IgD-negative memory B cell (primary cell): ENCODE results near the gene HAND2. TPM values are rescaled to one million over a fixed set of nuclear protein-coding genes. Genes with fewer than 3 reads are reported as not detected.
A peak's percentile ranks its signal among the peaks of the same experiment; 100 is the strongest.

Experiments
- H3K27ac Mint-ChIP-seq, 3 donors: one replicate each; pipeline ENCODE4 v1.8.0; 2020 to 2022; ENCODE audit warnings: mild to moderate bottlenecking in 3 of 3, mixed read lengths in 3 of 3, moderate library complexity in 1 of 3
- H3K27me3 Mint-ChIP-seq: one replicate; pipeline ENCODE4 v1.8.0; 2021; ENCODE audit warnings: mixed read lengths
- H3K36me3 Mint-ChIP-seq: one replicate; pipeline ENCODE4 v1.8.0; 2020; ENCODE audit warnings: mild to moderate bottlenecking, mixed read lengths
- H3K4me1 Mint-ChIP-seq, 3 donors: one replicate each; pipeline ENCODE4 v1.8.0; 2020 to 2022; ENCODE audit warnings: mixed read lengths in 3 of 3, mild to moderate bottlenecking in 1 of 3
- H3K4me3 Mint-ChIP-seq, 4 donors: one replicate each; pipeline ENCODE4 v1.8.0; 2020 to 2022; ENCODE audit warnings: mild to moderate bottlenecking in 4 of 4, mixed read lengths in 4 of 4, moderate library complexity in 3 of 4
- H3K9me3 Mint-ChIP-seq, 3 donors: one replicate each; pipeline ENCODE4 v1.8.0; 2020 to 2021; ENCODE audit warnings: mixed read lengths in 3 of 3, mild to moderate bottlenecking in 1 of 3
- polyA plus RNA-seq: library from polyadenylated mRNA; unstranded; fragments of 300-500 nt; fragmentation: Illumina TruSeq; gene quantifications from one replicate; pipeline ENCODE4 v1.2.3, GENCODE V29; 2021

HAND2 gene
- polyA plus RNA-seq, 1 donor from 2014 or later, result not detected

DNA sequence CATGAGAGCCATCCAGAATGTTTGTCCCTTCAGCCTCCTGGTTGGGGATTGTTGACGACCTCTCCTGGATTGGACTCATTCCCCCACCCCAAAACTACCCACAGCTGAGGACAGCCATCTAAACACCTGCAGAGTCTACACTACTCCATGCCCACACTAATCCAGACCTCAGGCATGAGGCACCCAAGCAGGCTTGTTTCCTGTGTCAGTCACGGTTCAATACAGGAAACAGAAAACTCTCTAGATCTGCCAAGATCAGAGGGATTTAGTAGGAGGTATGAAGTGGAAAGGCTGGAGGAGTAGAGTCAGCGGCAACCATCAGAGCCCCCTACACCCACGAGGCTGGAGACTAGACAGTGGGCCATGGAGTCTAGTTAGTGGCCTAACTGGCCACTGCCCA, 37.7 kb downstream of the HAND2 start:
- Mint-ChIP-seq H3K9me3 (no peaks in the 10 kb centered on the region), H3K27ac (no peak overlapping the region)

DNA sequence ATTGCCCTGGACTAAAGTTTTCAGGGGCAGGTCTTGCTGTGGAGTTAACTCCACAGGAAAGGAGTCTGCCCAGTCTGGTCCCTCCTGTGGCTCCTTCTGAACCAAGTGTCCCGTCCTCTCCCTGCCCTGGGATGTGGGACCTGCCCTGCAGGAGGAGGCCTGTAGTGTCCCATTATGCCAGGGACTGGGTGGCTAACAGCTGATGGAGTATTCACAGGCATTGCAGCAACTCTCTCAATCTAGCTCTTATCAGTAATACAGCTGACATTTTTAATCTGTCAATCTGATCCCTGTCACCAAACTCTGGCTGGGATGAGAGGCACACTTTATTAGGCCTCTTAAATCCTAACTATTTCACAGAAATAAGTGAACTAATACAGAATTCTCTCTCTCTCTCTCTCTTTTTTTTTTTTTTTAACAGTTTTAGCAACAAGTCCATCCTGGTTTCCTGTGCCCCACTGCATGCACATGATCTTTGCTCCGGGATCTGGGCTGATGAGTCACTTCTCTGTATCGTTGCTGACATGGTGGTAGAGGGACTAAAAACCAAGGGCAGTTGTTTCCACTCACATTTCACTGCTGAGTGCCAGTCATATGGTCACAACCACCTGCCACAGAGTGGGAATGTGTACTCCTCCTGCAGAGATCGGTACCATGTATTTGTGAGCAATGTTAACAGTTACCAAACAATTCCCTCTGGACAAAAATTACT, 39.1 kb downstream of the HAND2 start:
- no peaks in the 10 kb centered on the region for H3K36me3 Mint-ChIP-seq
- H3K4me1 Mint-ChIP-seq, result peaks cover 9 to 12% (median 10%) of the 10 kb centered on the region in 3 donors
- peaks cover 7% of the 10 kb centered on the region for H3K27me3 Mint-ChIP-seq
- no peak overlapping the region for H3K27ac Mint-ChIP-seq
- H3K9me3 Mint-ChIP-seq, result no peaks in the 10 kb centered on the region
- H3K4me3 Mint-ChIP-seq, result no peak overlapping the region

More for the DNA sequence above, 37.7 kb downstream of the HAND2 start:
- no peaks in the 10 kb centered on the region for H3K36me3 Mint-ChIP-seq
- H3K4me3 Mint-ChIP-seq, result peak overlapping the region in 1 of 4 donors; percentile 59
- H3K4me1 Mint-ChIP-seq, result peaks cover 11 to 14% (median 13%) of the 10 kb centered on the region in 3 donors
- H3K27me3 Mint-ChIP-seq, result peaks cover 7% of the 10 kb centered on the region

DNA sequence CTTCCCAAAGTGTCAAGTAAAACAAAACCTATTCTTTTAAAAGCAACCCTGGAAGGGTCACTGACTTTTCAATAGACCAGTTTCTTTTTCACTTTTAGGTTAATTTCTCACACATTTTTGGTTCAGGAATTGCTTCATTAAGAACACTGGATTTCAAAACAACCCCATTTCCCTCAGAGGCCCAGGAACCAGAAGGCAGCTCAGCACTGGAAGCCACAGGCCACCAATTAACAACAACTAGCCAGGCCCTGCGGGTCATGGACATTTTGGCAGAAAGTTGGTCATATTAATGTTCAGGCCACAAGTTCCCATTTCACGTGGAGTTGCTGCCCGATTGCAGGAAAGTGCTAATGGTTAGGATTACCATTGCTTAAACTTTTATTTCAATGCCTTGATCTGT, 39.8 kb downstream of the HAND2 start:
- Mint-ChIP-seq H3K9me3 (no peaks in the 10 kb centered on the region), H3K27ac (no peak overlapping the region), H3K4me3 (no peak overlapping the region), H3K36me3 (no peaks in the 10 kb centered on the region), H3K27me3 (peaks cover 7% of the 10 kb centered on the region), H3K4me1 (peaks cover 9 to 10% (median 10%) of the 10 kb centered on the region in 3 donors)

DNA sequence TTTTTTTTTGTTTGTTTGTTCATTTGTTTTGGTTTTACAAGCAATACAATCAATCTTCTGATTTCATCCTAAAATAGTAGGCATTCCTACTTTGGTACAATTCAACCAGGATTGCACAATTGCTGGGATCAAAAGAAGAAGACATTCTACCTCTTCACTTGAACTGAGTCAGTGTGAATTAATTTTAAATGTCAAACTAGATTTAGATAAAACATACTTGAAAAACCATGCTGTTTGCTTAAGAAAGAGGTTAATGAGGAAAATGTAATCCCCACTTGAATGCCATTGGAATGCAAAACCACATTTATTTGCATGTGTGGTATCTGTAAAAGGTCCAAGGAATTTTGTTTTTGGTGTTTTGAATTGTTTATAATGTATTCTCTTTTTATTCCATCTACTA, 40.5 kb downstream of the HAND2 start:
- H3K27ac Mint-ChIP-seq, result no peak overlapping the region
- no peak overlapping the region for H3K4me3 Mint-ChIP-seq
- H3K9me3 Mint-ChIP-seq, result no peaks in the 10 kb centered on the region
- H3K4me1 Mint-ChIP-seq, result peaks cover 7 to 9% (median 7%) of the 10 kb centered on the region in 3 donors
- peaks cover 7% of the 10 kb centered on the region for H3K27me3 Mint-ChIP-seq
- H3K36me3 Mint-ChIP-seq, result no peaks in the 10 kb centered on the region

DNA sequence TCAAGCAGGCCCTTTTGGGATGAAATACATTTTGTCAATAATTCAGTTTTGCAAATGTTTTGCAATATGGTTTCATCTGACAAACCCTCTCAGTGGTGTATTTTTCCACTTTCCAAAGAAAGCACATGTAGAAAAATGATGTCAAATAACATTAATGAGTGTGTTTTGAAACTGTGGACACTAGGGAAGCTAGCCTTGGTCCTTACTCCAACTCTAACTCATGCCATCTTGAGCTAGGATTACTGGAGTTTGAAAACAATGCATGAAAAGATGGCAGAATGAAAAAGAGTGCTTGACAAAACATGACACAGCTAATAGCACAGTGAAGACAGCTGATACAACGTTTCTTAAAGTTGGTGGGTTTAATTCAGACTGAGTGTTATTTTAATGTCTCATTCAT, 41.4 kb downstream of the HAND2 start:
- H3K4me1 Mint-ChIP-seq, result peaks cover 0 to 2% (median 0%) of the 10 kb centered on the region in 3 donors

DNA sequence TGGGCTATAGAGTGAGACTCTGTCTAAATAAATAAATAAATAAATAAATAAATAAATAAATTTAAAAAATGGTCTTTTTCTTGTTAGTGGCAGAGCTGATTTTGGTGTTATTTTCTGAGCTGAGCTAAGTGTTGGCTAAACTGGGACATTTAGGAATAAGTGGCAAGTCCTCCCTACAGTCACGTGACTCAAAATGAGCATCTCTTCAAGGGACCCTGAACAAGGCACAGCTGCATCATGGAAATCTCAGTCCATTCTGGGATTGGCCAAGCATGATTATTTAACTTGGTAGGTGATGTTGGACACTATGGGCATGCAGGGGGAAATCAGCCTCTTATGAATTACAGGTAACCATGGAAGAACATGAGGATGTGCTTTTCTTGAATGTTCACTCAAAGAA, 42.0 kb downstream of the HAND2 start:
- H3K36me3 Mint-ChIP-seq, result no peaks in the 10 kb centered on the region
- H3K4me1 Mint-ChIP-seq, result peaks cover 0 to 2% (median 0%) of the 10 kb centered on the region in 3 donors
- H3K27ac Mint-ChIP-seq, result no peak overlapping the region
- peaks cover 2% of the 10 kb centered on the region for H3K27me3 Mint-ChIP-seq
- H3K4me3 Mint-ChIP-seq, result no peak overlapping the region
- H3K9me3 Mint-ChIP-seq, result no peaks in the 10 kb centered on the region

More for the DNA sequence above, 41.4 kb downstream of the HAND2 start:
- no peak overlapping the region for H3K4me3 Mint-ChIP-seq
- no peaks in the 10 kb centered on the region for H3K9me3 Mint-ChIP-seq
- no peak overlapping the region for H3K27ac Mint-ChIP-seq
- no peaks in the 10 kb centered on the region for H3K36me3 Mint-ChIP-seq
- peaks cover 2% of the 10 kb centered on the region for H3K27me3 Mint-ChIP-seq

DNA sequence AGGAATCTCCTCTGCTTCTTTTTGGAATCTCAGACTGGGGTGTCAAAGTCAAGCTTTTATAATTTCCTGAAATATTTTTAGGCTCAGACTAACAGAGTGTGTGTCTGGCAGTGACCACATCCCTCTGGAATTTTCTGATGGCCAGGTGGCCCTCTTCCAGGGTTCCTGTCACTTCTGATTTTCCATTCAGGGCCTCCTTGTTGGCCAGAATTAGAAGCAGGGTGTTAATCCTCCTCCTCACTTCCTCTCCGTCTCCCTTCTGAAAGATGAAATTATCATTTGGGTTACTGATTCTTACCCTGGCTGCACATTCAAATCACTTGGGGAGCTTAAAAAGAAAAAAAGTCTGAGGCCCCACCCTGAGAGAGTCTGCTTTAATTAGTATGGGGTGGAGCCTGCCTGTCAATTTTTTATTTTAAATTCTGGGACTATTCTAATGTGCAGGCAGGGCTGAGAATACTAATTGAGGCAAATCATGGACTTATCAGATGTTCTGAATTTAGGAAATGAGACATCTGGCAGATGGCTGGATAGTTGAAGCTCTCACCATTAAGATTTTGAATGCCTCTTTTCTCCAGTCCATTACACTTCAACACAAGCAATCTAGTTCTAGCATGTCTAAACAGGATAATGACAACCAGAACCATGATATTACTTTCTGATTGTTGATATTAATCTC, 43.2 kb downstream of the HAND2 start:
- Mint-ChIP-seq H3K4me3 (no peak overlapping the region), H3K9me3 (no peaks in the 10 kb centered on the region), H3K27ac (no peak overlapping the region)

DNA sequence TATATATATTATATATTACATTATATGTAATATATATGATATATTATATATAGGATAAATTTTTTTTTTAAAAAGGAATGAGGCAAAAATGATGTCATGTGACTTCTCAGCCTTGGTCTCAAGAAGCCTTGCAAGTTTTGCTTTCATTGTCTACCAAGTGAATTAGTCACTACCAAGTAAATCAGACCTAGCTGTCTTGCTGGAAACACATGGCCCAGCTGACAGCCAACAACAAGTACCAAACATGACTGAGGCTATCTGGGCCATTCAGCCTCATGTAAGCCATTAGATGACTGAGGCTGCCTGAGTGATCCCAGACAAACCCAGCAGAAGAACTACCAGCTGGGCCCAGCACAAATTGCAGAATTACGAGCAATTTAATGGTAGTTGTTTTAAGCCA, 44.9 kb downstream of the HAND2 start:
- Mint-ChIP-seq H3K4me3 (no peak overlapping the region), H3K27ac (no peak overlapping the region), H3K36me3 (no peaks in the 10 kb centered on the region), H3K27me3 (no peaks in the 10 kb centered on the region), H3K9me3 (no peaks in the 10 kb centered on the region), H3K4me1 (no peaks in the 10 kb centered on the region)

More for the DNA sequence above, 43.2 kb downstream of the HAND2 start:
- Mint-ChIP-seq H3K27me3 (peaks cover 2% of the 10 kb centered on the region), H3K36me3 (no peaks in the 10 kb centered on the region), H3K4me1 (no peaks in the 10 kb centered on the region)

DNA sequence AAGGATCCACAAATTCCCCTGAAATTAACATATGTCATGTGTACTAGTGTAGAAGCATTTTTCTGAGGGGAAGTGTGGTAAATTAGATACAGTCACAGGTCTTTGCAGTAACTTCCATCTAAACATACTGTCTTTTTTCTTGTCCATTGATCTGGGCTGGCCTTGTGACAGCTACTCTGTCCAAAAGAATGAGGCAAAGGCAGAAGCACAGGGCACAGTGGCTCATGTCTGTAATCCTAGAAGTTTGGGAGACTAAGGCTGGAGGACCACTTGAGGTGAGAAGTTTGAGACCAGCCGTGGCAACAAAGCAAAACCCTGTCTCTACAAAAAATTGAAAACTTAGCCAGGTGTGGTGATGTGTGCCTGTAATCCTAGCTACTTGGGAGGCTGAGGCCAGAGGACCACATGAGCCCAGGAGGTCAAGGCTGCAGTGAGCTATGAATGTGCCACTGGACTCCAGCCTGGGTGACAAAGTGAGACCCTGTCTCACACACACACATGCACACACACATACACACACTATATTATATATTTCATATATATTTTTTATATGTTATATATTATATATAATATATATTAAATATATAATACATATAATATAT, 47.6 kb downstream of the HAND2 start:
- H3K9me3 Mint-ChIP-seq, result peaks cover 0 to 2% (median 0%) of the 10 kb centered on the region in 3 donors
- H3K27ac Mint-ChIP-seq, result no peak overlapping the region
- H3K4me3 Mint-ChIP-seq, result no peak overlapping the region
- no peaks in the 10 kb centered on the region for H3K36me3 Mint-ChIP-seq
- peaks cover 2% of the 10 kb centered on the region for H3K27me3 Mint-ChIP-seq
- H3K4me1 Mint-ChIP-seq, result no peaks in the 10 kb centered on the region

DNA sequence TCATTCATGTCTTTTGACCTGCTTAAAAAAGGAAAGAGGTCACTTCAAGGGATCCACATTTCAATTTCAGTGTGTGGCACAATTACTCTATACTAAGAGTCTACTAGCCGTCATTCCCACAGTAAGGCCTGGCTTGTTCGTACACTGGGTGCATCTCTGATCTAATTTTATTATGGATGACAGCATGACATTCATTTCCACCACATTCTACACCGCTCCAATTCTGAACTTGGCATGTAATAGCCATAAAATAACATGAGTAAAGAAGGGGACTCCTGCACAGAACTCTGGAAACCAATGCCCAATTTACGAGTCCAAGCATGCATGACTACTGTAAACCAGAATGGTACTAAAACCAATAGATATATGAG, 51.1 kb downstream of the HAND2 start:
- Mint-ChIP-seq H3K4me1 (no peaks in the 10 kb centered on the region), H3K27me3 (peaks cover 2% of the 10 kb centered on the region), H3K27ac (no peak overlapping the region), H3K4me3 (no peak overlapping the region), H3K9me3 (peaks cover 0 to 2% (median 0%) of the 10 kb centered on the region in 3 donors), H3K36me3 (no peaks in the 10 kb centered on the region)

DNA sequence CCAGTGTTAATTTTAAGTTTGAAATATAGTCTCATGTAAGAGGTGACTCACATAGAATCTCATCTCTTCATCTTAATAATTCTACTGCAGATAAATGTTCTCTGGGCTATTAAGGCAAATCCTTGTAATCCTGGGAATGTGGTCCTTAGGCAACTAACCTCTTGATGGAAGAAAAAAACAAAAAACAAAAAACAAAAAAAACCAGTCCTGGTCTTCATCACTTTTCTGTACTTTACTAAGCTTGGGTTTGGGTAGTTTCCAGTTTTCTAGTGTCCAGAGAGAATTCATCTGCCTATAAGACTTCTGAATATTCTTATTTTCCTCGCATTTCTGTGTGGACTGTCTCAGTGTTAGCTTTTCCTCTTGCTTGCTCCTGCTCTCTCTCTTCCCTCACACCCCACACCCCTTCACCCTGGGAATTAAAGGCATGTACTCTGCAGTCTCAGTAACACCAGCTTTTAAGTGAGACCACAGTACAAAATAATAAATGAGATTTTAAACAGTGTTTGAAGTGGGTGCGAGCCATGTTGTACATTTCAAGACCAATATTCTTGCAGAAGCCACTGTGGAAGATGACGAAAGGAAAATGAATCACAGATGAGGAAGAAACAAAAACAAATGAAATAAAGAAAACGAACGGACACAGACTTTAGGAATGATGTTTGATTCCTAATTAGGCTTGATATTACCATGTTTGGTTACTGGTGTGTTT, 51.7 kb downstream of the HAND2 start:
- H3K27ac Mint-ChIP-seq, result no peak overlapping the region
- no peaks in the 10 kb centered on the region for H3K4me1 Mint-ChIP-seq
- H3K36me3 Mint-ChIP-seq, result no peaks in the 10 kb centered on the region
- no peak overlapping the region for H3K4me3 Mint-ChIP-seq
- peaks cover 0 to 2% (median 0%) of the 10 kb centered on the region in 3 donors for H3K9me3 Mint-ChIP-seq
- peaks cover 2% of the 10 kb centered on the region for H3K27me3 Mint-ChIP-seq

DNA sequence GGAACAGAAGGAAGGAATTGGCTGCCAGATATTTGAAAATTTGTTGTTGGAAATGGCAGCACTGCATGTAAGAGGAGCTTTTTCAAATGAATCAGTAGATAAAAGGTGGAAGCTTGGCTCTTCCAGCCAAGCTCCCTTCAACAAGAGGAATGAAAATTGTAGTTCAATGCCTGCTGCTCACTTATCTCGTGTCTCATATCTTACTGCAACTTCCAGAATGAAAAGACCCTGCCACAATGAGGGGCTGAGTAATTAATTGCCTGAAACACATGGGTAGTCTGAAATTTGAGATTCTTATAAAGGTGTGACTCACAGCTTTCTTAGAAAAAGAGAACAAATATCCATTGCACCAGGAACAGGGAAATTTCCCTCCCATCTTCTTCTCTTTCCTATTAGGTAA, 53.0 kb downstream of the HAND2 start:
- Mint-ChIP-seq H3K36me3 (no peaks in the 10 kb centered on the region), H3K27me3 (peaks cover 2% of the 10 kb centered on the region), H3K4me1 (no peaks in the 10 kb centered on the region), H3K27ac (no peak overlapping the region), H3K4me3 (no peak overlapping the region), H3K9me3 (peaks cover 0 to 2% (median 0%) of the 10 kb centered on the region in 3 donors)
